GM19372 (cell line): Measurements from ENCODE around the gene IFT80.
A peak's percentile ranks its signal among the peaks of the same experiment; 100 is the strongest.
"Not testable (repeated sequence)": the region's sequence is repeated elsewhere in the genome, so short reads cannot be mapped to it uniquely, and the experiment has no call there.

Source experiments
- ATAC-seq: cut with Tn5 transposase; IDR thresholded peaks from one replicate; pipeline ENCODE4 v1.9.1; 2021; ENCODE audit warnings: mild to moderate bottlenecking, low read depth, moderate library complexity; ENCODE audit not compliant: unreplicated experiment

The IFT80 gene

DNA sequence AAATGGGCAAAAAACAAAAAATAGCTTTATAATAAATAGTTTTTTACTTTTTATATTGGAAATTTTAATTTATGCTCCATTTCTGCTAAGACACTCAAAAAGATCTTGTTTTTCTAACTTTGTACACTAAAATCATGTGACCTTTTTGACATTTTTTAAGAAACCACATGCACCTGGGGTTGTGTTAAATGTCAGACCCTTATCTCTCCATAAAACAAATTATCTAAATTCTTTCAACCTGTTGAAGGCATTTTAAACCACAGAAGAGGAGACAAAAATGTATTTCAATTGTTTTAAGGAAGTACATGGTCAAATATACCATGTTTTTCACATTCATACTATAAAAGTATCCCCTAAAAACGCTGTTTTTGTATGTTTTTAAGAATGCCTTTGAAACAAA, 29.2 kb downstream of the IFT80 start:
- no peak for ATAC-seq

DNA sequence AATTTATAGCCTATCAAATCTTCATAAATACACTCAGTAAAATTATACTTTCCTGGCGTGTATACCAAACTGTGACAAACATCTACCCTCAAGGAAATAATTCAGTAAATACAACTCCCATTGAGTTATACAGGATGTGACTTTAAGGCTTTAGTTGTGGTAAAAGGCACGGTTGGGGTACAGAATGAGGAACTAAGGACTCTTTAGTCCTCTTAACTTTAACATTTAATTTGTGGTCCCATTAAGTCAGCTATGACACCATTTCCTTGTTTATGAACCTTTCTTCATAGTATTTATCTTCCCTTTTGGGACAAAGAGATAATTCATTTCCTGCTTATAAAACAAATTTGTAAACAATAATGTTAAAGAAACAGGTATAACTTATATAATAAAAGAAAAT, 30.2 kb downstream of the IFT80 start:
- peak; percentile 56 for ATAC-seq

DNA sequence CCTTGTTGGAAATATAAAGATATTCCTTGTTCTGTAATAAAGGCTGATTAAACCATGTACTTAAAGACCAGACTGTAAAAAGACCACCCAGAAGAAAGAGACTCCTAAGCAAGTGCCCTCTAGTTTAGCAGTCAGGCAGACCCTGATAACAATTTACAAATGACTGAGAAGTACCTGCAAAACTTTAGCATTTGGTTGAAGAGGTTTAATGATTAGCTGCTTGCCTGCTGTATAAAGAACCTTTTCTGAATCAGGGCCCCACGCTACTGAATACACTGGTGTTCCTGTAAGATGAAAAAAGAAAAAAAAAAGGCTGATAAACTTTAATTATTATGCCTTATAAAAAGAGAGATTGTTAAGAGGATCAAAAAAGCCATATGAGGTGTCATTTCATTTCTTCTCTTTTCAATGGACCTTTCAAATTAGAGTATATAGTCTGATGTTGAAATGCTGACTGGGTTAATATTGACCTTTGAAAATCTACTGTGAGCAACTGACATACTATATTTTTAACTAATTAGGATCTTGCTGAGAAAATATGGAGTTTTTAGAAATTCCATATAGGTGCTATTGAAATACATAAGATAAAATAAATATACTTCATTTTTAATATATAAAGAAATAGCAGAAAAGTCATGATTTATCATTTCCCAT, 33.0 kb downstream of the IFT80 start:
- no peak for ATAC-seq

DNA sequence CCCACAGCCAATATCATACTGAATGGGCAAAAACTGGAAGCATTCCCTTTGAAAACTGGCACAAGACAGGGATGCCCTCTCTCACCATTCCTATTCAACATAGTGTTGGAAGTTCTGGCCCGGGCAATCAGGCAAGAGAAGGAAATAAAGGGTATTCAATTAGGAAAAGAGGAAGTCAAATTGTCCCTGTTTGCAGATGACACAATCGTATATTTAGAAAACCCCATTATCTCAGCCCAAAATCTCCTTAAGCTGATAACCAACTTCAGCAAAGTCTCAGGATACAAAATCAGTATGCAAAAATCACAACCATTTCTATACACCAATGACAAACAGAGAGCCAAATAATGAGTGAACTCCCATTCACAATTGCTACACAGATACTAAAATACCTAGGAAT, 36.1 kb downstream of the IFT80 start:
- not testable (repeated sequence) for ATAC-seq

DNA sequence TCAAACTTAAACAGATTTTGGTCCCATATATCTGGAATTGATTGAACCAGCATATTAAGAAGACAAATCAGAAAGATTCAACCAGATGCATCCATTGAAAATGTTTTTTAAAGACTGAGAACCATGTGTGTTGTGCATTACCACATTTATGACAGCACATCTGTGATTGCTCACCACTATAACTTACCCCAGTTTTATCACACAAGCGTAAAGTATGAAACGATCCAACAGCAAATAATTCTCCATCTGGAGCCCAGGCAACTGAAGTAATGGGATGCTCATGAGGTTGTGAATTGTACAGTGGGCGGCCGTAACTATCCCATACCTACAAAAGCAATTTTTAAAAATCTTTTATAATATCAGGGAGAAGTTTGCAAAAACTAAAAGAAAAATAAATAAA, 43.2 kb downstream of the IFT80 start:
- ATAC-seq = no peak

DNA sequence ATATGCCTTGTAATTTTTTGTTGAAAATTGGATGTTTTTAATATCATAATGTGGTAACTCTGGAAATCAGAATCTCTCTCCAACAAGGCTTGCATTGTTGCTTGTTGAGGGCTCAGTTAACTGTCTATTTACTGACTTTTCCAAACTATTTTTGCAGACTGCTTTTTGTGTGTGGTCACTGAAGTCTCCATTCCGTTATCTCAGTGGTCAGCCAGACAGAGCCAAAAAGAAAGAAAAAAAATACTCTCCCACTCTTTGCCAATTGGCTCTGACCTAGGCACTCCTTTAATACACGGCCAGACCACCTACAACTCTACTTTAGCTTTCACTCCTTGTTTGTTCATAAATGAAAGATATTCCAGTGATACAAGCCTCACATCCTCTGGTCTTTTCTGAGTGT, 52.5 kb downstream of the IFT80 start:
- no peak for ATAC-seq

DNA sequence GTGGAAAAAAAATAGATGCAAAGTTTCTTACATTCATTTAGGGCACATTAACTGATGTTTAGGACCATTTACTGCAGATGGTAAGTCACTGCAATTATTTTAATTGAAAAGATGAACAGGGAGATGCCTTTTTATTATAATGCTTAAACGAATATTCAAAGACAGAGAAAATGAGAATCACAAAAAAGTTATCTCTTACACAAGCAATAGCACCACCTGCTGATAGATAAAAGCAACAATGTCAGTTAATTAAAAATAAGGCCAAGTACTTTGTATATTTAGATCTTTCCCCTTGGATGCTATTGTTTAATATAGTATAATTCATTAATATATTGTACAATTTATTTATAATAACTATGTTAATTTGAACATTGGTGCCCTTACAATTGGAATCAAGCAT, 55.9 kb downstream of the IFT80 start:
- no peak for ATAC-seq

DNA sequence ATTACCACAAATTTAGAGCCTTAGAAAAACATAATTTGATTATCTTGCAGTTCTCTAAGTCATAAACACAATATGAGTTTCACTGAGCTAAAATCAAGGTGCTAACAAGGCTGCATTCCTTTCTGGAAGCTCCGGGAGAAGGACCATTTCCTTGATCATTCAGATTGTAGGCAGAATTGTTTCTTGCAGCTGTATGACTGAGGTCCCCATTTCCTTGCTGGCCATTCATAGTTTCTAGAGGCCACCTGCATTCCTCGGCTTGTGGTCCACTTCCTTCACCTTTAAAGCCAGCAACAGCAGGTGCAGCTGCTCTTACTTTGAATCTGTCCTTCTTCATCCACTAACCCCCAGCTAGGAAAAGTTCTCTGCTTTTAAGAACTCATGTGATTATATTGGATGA, 58.7 kb downstream of the IFT80 start:
- ATAC-seq = no peak

DNA sequence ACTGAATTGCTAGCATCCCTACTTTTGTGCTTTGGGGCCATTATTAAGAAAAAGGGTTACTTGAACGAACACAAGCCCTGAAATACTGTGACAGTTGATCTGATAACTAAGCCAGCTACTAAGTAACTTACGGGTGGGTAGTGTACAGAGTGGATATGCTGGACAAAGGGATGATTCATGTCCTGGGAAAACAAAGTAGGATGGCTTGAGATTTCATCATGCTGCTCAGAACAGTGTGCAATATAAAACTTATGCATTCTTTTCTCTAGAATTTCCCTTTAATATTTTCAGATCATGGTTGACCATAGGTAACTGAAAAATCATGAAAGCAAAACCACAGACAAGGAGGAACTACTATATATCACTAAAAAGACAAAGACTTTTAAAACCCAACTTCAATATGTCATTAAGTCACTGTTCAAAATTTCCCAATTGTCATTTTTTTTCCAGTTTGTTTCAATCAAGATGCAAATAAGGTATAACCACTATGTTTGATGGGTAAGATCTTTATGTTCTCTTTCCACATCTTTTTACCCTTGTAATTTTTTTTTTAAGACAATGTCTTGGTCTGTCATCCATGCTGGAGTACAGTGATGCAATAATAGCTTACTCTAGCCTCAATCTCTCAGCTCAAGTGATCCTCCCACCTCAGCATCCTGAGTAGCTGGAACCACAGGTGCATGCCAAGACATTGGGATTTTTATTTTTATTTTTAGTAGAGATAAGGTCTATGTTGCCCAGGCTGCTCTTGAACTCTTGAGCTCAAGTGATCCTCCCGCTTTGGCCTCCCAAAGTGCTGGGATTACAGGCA, 67.7 kb downstream of the IFT80 start:
- no peak for ATAC-seq

DNA sequence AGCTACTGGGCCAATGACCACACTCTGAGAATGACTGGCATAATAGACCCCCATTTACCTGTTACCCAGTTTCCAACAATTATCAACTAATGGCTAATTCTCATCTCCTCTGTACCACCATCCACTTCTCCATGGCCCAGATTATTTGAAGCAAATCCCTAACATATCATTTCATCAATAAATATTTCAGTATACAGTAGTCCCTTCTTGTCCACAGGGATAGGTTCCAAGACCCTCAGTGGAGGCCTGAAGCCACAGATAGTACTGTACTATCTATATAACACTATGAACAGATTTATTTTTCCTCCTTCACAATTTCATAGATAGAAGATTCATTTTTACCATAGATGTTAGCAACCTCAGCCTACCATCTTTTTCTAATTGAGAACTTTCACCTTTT, 68.3 kb downstream of the IFT80 start:
- ATAC-seq = no peak

DNA sequence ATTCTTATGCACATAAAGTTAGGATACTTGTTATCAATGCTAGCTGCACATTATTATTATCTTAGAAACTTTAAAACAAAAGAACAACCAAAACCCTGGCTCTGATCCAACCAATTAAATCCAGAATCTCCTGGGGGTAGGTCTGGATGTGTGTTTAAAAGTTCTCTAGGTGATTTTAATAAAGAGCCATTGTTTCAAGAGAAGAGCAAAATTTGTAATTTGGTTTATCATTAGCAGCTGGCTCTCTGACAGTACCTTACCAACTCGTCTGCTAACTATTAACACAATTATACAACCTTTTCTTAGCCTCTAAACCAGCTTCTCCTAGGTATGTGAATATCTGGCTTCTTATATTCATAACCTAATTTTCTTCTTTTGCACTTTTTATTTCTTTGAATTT, 68.9 kb downstream of the IFT80 start:
- ATAC-seq = no peak

DNA sequence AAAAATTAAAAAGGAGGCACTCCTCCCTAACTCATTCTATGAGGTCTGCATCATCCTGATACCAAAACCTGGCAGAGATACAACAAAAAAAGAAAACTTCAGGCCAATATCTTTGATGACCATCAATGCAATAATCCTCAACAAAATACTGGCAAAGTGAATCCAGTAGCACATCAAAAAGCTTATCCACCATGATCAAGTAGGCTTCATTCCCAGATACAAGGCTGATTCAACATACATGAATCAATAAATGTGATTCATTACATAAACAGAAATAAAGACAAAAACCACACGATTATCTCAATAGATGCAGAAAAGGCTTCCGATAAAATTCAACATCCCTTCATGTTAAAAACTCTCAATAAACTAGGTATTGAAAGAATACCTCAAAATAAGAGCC, 72.7 kb downstream of the IFT80 start:
- not testable (repeated sequence) for ATAC-seq

DNA sequence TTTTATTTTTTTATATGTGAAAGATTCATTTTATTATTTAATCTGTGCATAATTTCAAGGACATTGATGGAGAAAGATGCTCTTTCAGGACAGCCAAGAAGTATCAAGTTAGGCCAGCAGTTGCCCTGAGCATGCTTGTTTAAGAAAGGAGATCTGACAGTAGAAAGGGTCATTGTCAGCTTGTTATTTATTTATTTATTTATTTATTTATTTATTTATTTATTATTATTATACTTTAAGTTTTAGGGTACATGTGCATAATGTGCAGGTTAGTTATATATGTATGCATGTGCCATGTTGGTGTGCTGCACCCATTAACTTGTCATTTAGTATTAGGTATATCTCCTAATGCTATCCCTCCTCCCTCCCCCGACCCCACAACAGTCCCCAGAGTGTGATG, 77.2 kb downstream of the IFT80 start:
- not testable (repeated sequence) for ATAC-seq

DNA sequence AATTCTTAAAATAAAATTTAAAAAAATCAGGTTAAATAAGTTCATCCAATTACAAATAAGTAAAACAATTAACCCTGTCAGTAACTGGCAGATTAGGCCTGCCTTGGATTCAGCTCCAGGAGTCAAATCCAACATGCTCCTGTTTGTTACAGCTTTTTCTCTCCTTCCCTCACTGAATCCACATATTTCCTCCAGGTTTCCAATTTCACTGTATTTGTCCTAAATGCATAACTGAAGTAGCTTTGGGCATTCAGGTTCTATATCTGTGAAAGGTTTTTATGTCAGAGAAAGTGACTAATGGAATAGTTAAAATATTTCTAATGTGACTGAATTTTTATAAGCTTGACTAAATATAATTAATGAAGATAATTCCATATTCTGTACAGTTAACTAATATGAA, 79.7 kb downstream of the IFT80 start:
- ATAC-seq = no peak

DNA sequence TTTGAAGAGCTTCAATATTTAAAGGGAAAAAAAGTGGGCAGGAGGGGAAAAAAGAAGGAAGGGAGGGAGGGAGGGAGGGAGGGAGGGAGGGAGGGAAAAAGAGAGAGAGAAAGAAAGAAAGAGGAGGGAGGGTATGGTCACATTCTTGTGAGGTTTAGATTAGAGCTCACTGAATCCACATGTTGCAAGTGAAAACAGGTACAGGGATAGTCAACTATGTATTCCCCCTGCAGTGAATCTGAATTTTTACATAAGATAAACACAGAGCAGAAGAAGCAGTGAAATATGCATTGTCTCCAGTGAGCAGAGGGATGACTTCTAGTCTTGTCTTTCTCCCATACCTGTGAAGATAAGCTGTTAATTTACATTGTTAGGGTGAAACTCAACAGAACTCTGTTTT, 84.0 kb downstream of the IFT80 start:
- ATAC-seq = no peak

DNA sequence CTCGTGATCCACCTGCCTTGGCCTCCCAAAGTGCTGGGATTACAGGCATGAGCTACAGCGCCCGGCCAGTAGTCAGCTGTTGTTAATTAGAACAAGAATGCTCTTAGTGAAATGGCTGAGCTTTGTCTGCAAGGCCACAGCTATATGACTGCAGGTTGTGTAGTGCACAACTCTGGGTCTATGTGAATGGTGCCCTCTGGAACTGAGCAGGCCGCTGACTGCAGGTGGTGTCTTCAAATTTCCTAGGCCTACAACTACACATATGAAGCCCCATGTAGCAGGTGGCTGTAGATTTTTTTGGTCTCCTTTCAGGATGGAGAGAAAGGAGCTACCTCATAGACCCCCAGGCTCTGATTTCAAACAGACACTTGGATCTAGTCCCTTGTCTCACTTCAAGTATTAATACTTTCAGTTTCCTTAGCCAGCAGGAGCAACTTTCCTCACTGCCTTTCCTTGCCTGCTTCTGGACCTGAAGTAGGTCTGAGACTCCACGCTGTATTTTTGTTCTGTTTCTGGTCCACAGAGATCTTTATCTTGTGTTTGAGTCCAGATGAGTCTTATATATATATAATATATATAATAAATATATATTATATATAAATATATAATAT, 86.9 kb downstream of the IFT80 start:
- no peak for ATAC-seq

DNA sequence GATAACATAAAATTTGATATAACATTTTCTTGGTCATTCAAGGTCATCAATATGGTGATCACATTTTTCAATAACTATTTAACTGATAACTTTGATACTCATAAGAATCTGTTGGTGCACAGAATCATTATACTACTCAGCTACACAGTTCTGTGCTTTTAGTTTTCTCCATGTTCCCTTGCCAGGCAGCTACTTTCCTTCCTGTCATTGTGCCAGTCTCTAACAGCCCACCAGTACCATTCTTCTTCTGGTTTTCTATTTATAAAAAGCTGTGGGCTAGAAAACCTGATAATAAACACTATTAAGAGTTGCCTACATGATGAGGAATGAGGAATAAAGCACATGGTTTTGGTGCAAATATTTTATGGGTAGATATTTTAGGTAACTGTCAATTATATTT, 96.2 kb downstream of the IFT80 start:
- ATAC-seq = no peak

DNA sequence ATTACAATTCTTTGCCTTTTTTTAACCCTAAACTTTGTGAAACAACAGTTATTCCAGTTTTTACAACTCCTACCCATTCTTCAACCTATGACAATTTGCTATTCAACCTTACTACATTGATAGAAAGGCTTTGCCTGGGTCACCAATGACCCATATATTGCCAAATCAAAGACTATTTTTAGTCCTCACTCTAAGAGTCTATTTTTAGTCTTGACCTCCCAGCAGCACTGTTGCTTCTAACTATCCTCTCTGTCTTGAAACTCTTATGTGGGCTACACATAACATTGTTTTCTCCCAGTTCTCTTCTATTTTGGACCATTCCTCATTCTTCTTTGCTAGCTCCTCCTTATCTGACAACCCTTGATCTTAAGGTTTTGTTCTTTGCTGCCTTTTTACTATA, 102.4 kb downstream of the IFT80 start:
- no peak for ATAC-seq

DNA sequence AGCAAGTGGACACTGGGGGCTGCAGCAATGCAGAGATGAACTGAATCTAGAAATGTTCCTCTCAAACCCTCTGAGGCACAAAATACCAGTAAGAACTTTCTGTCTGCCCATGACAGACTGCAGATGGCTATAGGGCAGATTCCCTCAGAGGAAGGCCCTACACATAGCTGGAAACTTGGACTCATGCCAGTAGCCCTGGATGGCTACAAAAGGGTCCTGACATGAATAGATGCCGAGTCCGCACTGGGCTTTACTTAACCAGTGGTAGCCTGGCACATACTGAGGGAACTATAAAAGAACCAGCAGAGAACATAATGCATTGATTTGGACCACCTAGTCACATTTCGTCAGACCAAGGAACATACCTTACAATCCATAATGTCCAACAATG, 107.1 kb downstream of the IFT80 start:
- ATAC-seq = no peak

DNA sequence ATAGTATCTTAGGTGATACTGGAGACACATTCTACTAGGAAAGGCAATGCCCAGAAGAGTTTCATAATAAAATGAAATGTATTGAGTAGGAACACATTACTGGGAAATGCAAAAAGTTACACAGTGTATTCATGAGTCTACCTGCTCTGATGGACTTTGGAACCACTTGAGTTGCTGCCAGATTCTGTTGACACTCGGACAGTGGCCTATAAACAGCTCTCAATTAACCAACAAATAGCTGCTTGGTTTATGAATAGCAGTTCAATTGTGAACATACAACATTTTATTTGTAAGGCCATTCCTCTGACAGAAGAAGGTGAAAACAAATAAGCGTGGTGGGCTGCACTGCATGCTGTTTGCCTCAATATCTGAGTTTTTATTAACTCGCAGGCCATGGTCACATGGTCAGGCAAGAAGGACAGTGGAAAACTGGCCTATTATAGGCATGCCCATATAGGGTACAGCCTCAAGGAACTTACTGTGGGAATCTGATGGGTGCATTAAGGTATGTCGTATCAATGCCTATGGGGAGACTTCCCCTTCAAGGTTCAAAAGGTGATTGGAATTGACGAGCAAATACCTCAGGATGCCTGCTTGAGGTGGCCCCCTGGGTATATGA, 107.6 kb downstream of the IFT80 start:
- no peak for ATAC-seq

DNA sequence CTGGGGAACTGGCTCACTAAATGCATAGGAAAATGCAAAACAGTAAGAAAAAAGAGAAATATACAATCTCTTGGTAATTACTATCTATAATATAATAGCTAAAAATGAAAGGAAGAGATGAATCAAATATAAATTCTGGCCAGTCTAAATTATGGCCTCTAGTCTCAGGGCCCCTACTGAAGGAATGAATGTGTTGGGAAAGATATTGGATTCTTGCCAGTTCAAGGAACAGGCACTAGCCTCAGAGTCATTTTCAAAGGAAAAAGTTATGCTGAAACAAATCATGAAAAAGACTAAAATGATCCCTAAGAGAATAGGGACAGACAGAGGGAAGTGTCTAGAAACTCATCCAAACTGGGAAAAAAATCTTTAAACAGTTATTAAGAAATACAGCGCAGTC, 111.4 kb downstream of the IFT80 start:
- ATAC-seq = no peak
